Measurements from ENCODE around the gene SLC6A20. TPM values are rescaled to one million over a fixed set of nuclear protein-coding genes. Genes with fewer than 3 reads are reported as not detected.

Gene SLC6A20
- total and polyA plus RNA-seq, 2 of the 13 experiments (the other 11 are each of a cell fraction or from before 2014, with no cell fraction given) = not detected

GRCh38 chr3:45841757-45842491 lies 45.6 kb upstream of the SLC6A20 start, which contains the start of gene LZTFL1 (continued):
- no peak for TF ChIP-seq HES4 (CRISPR knock-in tag; IDR thresholded peaks at IDR 0.05; ENCODE audit: borderline replicate concordance)
- TF ChIP-seq MXD4 (CRISPR knock-in tag; IDR thresholded peaks at IDR 0.05) = peak; percentile 61; the same call in 1 of the 2 replicates
- TF ChIP-seq SKI (IDR thresholded peaks at IDR 0.05; ENCODE audit: partially characterized antibody) = no peak
- TF ChIP-seq KLF16 (CRISPR knock-in tag; IDR thresholded peaks at IDR 0.05) = peak in 1 of 2 experiments; percentile 22; a peak in 1 of 4 replicates
- TF ChIP-seq MTERF4 (CRISPR knock-in tag; IDR thresholded peaks at IDR 0.05) = peak; percentile 71; the same call in 1 of the 2 replicates
- peak; percentile 45; the same call in 1 of the 2 replicates for TF ChIP-seq ZNF724P (CRISPR knock-in tag; IDR thresholded peaks at IDR 0.05; ENCODE audit: borderline replicate concordance)
- TF ChIP-seq ZNF83 (CRISPR knock-in tag; IDR thresholded peaks at IDR 0.05; ENCODE audit: borderline replicate concordance) = no peak
- TF ChIP-seq SNAPC4 (CRISPR knock-in tag; IDR thresholded peaks at IDR 0.05) = 0 out of 2 replicates have a peak, but pooled peaks have one; percentile 66
- peak; percentile 80; the same call in 1 of the 2 replicates for TF ChIP-seq CREB3 (CRISPR knock-in tag; IDR thresholded peaks at IDR 0.05)
- TF ChIP-seq ZNF713 (CRISPR knock-in tag; IDR thresholded peaks at IDR 0.05) = peak; percentile 29; the same call in 1 of the 2 replicates
- TF ChIP-seq ZNF296 (CRISPR knock-in tag; conservative IDR thresholded peaks at IDR 0.05) = no peak
- TF ChIP-seq GLI4 (CRISPR knock-in tag; IDR thresholded peaks at IDR 0.05; ENCODE audit: borderline replicate concordance) = no peak
- no peak for TF ChIP-seq PRPF4 (IDR thresholded peaks at IDR 0.05; ENCODE audit: low read depth, low read length, poor library complexity, severe bottlenecking)
- peak; percentile 42; the same call in 1 of the 2 replicates for TF ChIP-seq NR2C2 (CRISPR knock-in tag; IDR thresholded peaks at IDR 0.05; ENCODE audit: borderline replicate concordance)
- TF ChIP-seq MIER2 (CRISPR knock-in tag; IDR thresholded peaks at IDR 0.05) = 0 out of 2 replicates have a peak, but pooled peaks have one; percentile 36
- TF ChIP-seq HOXA7 (CRISPR knock-in tag; IDR thresholded peaks at IDR 0.05) = no peak
- TF ChIP-seq MZF1 (CRISPR knock-in tag; IDR thresholded peaks at IDR 0.05; ENCODE audit: borderline replicate concordance) = no peak
- peak; percentile 63; the same call in 1 of the 2 replicates for TF ChIP-seq ZNF782 (CRISPR knock-in tag; IDR thresholded peaks at IDR 0.05; ENCODE audit: borderline replicate concordance)
- TF ChIP-seq ZC3H13 (CRISPR knock-in tag; IDR thresholded peaks at IDR 0.05) = no peak
- peak; percentile 48; the same call in 1 of the 2 replicates for TF ChIP-seq ZNF598 (CRISPR knock-in tag; IDR thresholded peaks at IDR 0.05; ENCODE audit: borderline replicate concordance)
- peak; percentile 30; the same call in 1 of the 2 replicates for TF ChIP-seq CREM (IDR thresholded peaks at IDR 0.05)
- TF ChIP-seq CREM (CRISPR knock-in tag; IDR thresholded peaks at IDR 0.05) = no peak
- no peak for TF ChIP-seq ZNF232 (CRISPR knock-in tag; IDR thresholded peaks at IDR 0.05; ENCODE audit: borderline replicate concordance)
